HG02840 (cell line): ENCODE results near the gene ST3GAL2.
"Not testable (repeated sequence)": the region's sequence is repeated elsewhere in the genome, so short reads cannot be mapped to it uniquely, and the experiment has no call there.

Experiments
- ATAC-seq: cut with Tn5 transposase; IDR thresholded peaks from one replicate; pipeline ENCODE4 v1.9.1; 2021; ENCODE audit warnings: mild to moderate bottlenecking, moderate library complexity, moderate number of reproducible peaks; ENCODE audit not compliant: unreplicated experiment, low FRiP score

Gene ST3GAL2

DNA sequence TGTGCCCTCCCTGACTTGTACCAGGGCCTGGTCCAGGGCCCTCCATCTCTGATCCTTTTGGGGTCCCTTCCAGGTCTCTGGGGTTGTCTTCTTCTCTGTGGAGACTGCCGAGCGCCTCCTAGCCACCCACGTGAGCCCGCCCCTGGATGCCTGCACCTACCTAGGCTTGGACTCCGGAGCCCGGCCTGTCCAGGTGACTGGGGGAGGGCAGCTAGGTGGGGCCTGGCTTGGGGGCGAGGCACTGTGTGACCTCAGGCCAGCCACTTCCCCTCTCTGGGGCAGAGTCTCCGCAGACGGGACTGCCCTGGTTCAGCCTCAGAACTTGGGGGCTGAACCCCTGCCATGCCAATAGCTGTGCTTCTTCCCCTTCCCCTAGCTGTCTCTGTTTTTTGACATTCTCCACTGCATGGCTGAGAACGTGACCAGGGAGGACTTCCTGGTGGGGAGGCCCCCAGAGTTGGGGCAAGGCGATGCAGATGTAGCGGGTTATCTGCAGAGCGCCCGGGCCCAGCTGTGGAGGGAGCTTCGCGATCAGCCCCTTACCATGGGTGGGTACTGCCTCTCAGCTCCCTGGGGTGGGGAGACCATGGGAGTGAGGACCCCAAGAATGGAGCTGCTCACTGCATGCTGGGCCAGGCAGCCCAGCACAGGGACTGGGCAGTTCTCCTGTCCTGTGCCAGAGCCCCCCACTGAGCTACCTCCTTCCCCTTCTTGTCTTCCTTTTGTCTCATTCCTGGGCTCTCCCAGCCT lies 30.1 kb upstream of the ST3GAL2 start:
- ATAC-seq = no peak

DNA sequence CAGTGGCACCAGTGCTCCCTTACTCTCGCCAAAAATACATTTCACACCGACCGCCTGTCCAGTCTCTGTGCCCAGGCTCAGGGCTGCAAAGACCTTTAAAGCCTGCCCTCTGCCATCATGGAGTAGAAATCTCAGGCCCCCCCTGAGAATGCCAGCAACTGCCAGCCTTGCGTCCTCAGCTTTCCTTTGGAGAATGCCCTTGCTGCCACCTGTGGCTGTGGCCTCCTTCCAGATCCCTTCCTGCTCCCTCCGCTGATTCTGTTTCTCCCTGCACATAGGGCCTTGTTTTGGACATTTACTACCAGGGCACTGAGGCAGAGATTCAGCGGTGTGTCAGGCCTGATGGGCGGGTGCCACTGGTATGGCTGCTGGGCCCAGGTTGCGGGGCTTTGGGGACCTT lies 28.7 kb upstream of the ST3GAL2 start:
- no peak for ATAC-seq

DNA sequence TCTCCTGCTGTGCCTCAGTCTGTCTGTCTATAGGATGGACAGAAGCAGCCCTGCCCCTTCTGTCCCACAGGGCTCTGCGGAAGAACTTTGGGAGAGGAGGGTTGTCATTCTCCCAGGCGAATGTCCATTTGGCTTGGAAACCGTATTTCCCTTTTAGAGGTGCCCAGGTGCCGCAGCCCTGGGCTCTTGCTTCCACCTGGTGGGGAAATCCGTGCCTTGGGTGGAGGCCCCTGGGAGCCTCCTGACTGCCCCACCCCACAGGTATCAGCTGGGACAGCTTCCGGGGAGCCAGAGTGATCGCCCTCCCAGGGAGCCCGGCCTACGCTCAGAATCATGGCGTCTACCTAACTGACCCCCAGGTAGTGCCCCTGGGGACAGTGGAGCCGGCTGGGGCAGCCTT lies 28.2 kb upstream of the ST3GAL2 start:
- no peak for ATAC-seq

DNA sequence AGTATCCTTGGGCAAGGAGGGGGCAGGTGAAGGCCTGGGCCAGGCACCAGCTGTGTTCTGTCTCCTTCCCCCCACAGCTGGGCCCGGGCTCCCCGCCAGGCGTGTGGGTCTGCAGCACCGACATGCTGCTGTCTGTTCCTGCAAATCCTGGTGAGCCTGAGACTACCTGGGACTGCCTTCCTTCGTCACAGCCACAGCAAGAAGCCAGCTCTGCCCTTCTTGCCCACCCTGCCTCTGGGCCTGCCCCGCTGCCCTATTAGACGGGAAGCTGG lies 27.8 kb upstream of the ST3GAL2 start:
- no peak for ATAC-seq

DNA sequence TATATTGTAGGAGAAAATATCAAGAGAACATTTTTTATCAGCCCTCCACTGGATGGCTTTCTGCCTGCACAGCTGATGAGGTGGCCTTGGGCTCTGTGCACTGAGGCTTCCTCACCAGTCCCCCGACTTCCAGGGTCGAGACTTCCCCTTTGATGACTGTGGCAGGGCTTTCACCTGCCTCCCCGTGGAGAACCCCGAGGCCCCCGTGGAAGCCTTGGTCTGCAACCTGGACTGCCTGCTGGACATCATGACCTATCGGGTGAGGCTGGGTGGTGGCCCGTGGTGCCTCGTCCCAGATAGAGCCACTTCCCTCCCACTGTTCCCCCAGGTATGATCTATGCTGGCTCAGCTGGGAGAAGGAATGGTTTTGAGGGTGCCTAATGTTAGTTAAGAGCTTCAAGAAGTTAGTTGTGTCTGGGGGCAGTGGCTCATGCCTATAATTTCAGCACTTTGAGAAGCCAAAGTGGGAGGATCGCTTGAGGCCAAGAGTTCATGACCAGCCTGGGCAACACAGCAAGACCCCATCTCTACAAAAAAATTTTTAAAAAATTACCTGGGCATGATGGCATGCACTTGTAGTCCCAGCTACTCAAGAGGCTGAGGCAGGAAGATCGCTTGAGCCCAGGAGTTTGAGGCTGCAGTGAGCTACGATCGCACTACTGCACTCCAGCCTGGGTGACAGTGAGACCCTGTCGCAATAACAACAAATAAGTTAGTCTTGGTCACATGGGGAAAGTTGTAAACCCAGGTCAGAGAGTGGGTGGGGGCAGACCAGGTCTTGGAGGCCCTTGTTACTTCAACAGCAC lies 27.3 kb upstream of the ST3GAL2 start:
- ATAC-seq = no peak

DNA sequence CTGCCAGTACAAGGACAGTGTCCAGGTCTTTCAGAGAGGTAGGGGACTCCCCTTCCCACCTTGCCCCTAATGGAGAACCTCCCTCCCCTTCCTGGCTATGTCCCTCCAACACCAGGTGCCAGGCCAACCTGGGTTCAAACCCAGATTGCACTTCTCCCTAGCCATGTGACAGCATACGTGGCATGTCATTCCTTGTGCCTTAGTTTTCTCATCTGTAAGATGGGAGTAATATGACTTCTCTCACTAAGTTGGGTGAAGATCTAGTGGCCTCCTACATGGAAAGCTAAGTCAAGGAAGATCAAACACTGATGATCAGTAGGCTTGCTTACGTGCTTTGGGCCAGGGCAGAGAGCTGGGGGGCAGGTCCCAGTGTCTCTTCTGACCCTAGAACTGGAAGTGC lies 24.3 kb upstream of the ST3GAL2 start:
- no peak for ATAC-seq

- ATAC-seq = no peak
Observed at GRCh38 chr16:70460737-70461261, 21.9 kb upstream of the ST3GAL2 start.

DNA sequence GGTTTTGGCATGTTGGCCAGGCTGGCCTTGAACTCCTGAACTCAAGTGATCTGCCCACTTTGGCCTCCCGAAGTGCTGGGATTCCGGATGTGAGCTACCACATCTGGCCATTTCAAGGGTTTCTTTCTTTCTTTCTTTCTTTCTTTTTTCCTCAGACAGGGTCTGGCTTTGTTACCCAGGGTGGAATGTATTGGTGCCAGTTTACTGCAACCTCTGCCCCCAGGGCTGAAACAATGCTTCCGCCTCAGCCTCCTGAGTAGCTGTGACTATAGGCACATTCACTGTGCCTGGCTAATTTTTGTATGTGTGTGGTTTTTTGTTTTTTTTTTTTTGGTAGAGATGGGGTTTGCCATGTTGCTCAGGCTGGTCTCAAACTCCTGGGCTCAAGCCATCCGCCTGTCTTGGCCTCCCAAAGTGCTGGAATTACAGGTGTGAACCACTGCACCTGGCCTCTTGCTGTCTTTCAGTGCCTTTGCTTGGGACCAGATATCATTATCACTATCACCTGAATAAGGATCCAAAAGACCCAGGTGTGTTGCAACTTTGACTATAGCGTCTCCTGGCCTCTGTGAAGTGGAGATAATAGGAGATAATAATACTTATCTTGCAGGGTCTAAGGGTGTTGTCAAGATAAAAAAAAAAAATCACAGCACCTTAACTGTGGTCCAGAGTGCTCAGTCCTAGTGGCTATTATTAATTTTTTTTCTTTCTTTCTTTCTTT lies 18.7 kb upstream of the ST3GAL2 start:
- no peak for ATAC-seq

DNA sequence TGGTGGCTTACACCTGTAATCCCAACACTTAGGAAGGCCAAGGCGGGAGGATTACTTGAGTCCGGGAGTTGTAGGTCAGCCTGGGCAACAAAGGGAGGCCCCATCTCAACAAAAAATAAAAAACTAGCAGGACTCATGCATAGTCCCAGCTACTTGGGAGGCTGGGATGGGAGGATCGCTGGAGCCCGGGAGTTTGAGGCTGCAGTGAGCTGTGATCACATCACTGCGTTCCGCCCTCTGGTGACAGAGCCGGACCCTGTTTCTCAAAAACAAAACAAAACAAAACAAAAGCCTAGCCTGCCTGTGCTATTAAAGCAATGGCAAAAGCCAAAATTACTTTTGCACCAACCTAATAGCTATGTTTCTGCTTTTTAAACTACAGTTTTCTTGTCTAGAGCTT lies 17.0 kb upstream of the ST3GAL2 start:
- ATAC-seq = no peak

GRCh38 chr16:70454222-70455034 lies 15.5 kb upstream of the ST3GAL2 start, which contains the start of gene FCSK:
Gene FCSK (plus strand): TSS chr16:70454595. CDS start chr16:70463191, 8,596 bp downstream.
- ATAC-seq = peak; percentile 73

GRCh38 chr16:70453892-70454221 lies 15.0 kb upstream of the ST3GAL2 start:
- no peak for ATAC-seq

GRCh38 chr16:70453117-70453891 lies 14.4 kb upstream of the ST3GAL2 start:
- ATAC-seq = no peak

GRCh38 chr16:70451004-70451340 lies 12.1 kb upstream of the ST3GAL2 start:
- not testable (repeated sequence) for ATAC-seq

GRCh38 chr16:70450142-70451003 lies 11.5 kb upstream of the ST3GAL2 start:
- not testable (repeated sequence) for ATAC-seq

DNA sequence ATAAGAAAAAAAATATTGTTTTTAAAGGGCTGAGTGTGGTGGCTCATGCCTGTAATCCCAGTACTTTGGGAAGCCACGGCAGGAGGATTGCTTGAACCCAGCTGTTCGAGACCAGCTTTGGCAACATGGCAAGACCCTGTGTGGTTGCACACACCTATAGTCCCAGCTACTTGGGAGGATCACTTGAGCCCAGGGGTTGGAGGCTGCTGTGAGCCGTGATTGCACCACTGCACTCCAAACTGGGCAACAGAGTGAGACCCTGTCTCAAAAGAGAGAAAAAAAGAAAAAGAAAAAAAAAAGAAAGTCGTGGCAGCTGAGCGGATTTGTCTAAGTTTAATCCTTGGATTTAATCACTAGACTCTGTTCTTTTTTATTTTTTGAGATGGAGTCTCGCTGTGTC lies 9.2 kb upstream of the ST3GAL2 start:
- no peak for ATAC-seq

DNA sequence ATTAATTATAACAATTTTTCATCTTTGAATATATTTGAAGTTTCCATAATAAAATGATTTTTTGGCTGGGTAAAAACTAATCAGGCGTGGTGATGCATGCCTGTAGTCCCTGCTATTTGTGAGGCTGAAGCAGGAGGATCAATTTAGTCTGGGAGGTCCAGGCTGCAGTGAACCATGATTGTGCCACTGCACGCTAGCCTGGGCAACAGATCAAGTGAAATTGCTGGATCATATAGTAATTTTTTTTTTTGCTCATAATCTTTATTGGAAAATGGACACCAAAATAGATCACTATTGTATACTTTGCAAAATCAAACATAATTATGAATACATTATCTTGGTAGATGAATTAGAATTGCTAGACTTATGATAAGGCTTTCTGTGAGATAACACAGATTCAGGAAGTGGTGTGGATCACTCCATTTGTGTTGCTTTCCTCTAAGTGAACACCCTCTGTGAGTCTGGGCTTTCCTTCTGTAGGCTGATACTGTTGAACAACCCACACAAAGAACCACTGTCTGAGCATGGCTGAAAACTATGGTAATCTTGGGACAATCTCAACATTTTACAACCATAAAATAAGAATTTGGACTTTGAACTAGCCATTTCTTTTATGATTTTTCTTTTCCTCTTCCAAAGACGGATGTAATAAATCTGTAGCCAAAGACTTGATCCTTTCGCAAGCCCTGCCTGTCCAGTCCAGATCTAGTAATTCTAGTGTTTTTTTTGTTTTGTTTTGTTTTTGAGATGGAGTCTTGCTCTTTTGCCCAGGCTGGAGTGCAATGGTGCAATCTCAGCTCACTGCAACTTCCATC lies 5.6 kb upstream of the ST3GAL2 start:
- no peak for ATAC-seq

DNA sequence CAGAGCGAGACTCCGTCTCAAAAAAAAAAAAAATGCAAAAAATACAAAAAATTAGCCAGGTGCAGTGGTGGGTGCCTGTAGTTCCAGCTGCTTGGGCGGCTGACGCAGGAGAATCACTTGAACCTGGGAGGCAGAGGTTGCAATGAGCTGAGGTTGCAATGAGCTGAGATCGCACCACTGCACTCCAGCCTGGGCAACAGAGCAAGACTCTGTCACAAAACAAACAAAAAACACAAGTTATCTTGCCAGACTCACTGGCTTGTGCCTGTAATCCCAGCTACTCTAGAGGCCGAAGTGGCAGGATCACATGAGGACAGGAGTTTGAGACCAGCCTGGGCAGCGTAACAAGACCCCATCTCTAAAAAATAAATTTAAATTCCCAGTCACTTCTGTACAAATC lies 3.4 kb upstream of the ST3GAL2 start:
- no peak for ATAC-seq

DNA sequence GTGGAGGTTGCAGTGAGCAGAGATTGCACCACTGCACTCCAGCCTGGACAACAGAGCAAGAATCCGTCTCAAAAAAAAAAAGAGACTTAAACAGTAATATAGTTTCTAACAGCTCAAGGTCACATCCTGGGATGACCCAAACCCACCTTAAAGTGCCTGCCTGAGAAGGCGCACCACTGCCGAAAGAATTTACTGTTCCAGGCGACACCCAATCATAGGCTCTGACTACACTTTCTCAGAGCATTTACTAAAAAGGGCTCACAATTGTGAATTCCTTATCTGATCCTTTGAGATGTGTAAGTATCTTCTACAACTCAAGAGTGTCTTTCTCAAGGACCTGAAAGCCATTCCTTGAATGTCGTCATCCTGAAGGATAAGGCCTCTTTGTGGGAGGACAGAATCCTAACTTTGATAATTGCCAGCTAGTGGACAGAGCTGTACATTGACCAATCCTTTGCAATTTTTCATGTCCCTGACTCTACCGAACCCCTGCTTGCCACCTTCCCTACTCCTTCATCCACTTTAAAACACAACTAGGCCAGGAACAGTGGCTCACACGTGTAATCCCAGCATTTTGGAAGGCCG lies 2.6 kb upstream of the ST3GAL2 start:
- ATAC-seq = no peak
